K562 treated with DMSO at 1 percent for 48 hours (cell line): Measurements from ENCODE around the gene PNMA6A. TPM values are rescaled to one million over a fixed set of nuclear protein-coding genes. Genes with fewer than 3 reads are reported as not detected.

Experiments
- total RNA-seq: library from RNA; unstranded; fragments of 300-600 nt; gene quantifications from 2 replicates; pipeline ENCODE4 v1.2.3, GENCODE V29; 2022; ENCODE audit warnings: low replicate concordance; ENCODE audit errors: extremely low read depth

The PNMA6A gene
- not detected in 2 replicates for total RNA-seq

DNA sequence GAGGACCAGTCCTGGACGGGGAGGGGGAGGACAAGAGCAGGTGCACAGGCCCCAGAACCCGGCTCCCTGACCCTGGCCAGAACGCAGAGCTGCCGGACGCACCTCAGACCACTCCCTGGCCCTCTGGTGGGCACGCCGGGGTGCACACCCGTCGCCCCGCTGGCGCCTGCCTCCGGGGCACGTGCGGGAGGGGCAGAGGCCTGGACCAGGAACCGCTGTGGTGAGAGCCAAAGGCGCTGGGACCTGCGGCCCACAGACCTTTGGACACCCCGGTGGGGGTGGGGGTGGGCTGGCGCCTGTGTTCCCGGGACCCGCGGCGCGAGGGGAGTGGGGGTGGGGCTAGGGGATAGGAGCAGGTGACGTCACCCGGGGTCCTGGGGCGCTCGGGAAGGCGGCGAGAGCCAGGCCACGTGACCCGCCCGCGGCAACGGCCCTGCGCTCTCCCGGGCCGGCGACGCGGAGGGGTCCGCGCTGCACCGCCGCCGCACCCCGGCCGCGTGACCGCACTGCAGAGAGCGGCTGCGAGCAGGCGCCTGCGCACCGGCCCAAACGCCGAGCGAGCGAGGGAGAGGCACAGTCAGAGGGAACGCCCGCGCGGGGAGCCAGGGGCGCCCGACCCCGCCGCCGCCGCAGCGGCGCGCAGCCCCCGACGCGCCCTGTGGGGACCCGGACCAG lies at the start of gene PNMA6A:
Gene PNMA6A (plus strand): TSS at position 546 of the 675 bp plus-strand sequence. CDS start 609 bp downstream, outside the sequence.

DNA sequence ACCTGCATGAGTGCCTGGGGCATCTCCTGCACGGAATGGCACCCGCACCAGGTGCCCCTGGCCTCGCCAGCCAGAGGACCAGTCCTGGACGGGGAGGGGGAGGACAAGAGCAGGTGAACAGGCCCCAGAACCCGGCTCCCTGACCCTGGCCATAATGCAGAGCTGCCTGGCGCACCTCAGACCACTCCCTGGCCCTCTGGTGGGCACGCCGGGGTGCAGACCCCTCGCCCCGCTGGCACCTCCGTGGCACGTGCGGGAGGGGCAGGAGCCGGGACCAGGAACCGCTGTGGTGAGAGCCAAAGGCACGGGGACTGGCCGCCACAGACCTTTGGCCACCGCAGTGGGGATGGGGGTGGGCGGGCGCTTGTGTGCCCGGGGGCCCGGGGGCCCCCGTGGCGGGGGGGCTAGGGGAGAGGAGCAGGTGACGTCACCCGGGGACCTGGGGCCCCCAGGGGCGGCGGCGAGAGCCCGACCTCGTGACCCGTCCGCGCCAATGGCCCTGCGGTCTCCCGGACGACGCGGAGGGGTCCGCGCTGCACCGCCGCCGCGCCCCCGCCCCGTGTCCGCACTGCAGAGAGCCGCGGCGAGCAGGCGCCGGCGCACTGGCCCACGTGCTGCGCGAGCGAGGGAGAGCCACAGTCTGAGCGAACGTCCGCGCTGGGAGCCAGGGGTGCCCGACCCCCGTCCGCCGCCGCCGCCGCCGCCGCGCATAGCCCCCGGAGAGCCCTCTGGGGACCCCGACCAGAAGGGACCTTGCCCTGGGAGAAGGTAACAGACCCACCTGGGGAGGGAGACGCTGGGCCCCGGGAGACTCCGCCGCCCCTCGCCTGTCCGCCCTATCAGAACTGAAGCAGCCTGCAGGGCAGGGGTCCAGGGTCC lies 16.1 kb upstream of the PNMA6A start, which contains the start of gene PNMA3:
Gene PNMA3 (plus strand): TSS at position 600 of the 879 bp plus-strand sequence. CDS start 586 bp downstream, outside the sequence.

Other genes with a start within 250 kb of the PNMA6A start
- not detected in 2 replicates for gene CETN2, start 241.7 kb upstream of the PNMA6A start, total RNA-seq
- gene NSDHL, start 241.4 kb upstream of the PNMA6A start, total RNA-seq, result not detected in 2 replicates
- gene ZNF185, start 174.4 kb upstream of the PNMA6A start, total RNA-seq, result not detected in 2 replicates
- gene PNMA5, start 78.3 kb upstream of the PNMA6A start, total RNA-seq, result not detected in 2 replicates
- gene PNMA3, start 16.0 kb upstream of the PNMA6A start, total RNA-seq, result not detected in 2 replicates
- not detected in 2 replicates for gene MAGEA1, start 106.8 kb downstream of the PNMA6A start, total RNA-seq
- not detected in 2 replicates for gene PNMA6F, start 249.3 kb downstream of the PNMA6A start, total RNA-seq